ENCODE results near the gene PITPNM3. TPM values are rescaled to one million over a fixed set of nuclear protein-coding genes. Genes with fewer than 3 reads are reported as not detected.

Gene PITPNM3
- total RNA-seq, 5 donors from 2014 or later (not counting 1 experiment from before 2014, with no cell fraction given), result 0.20 to 0.98 (median 0.61) TPM

GRCh38 chr17:6465206-6466003, 91.0 kb downstream of the PITPNM3 start:
- no peaks in the 10 kb centered on the region for H3K36me3 Mint-ChIP-seq
- H3K27ac ChIP-seq (ENCODE audit: low read length), result no peak overlapping the region
- no peak overlapping the region for H3K4me3 ChIP-seq (ENCODE audit: control insufficient read depth in 1 of 2, extremely low read depth in 1 of 2, low read length in 1 of 2)
- POLR2A ChIA-PET, result no interaction called here
- peaks cover 0 to 3% of the 10 kb centered on the region in 2 donors for H3K27me3 Mint-ChIP-seq
- no peaks in the 10 kb centered on the region for H3K9me3 ChIP-seq
- H3K4me1 ChIP-seq (ENCODE audit: control insufficient read depth in 1 of 2, extremely low read depth in 1 of 2, insufficient read depth in 2 of 2, low read length in 2 of 2), result no peaks in the 10 kb centered on the region
- no peaks in the 10 kb centered on the region for H3K36me3 ChIP-seq (ENCODE audit: control insufficient read depth in 2 of 2, extremely low read depth in 1 of 2, insufficient read depth in 1 of 2, low read length in 1 of 2)
- H3K27ac Mint-ChIP-seq, result no peak overlapping the region
- WGBS (ENCODE audit: insufficient coverage), result 84% methylated on average over 14 of the region's 19 CpGs
- ATAC-seq (replicated peaks in 1 of 4) (no peak), DNase-seq (no peak)
- H3K4me1 Mint-ChIP-seq, result peaks cover 0 to 5% (median 5%) of the 10 kb centered on the region in 3 donors
- no peak overlapping the region for H3K4me3 Mint-ChIP-seq
- peaks cover 0 to 17% of the 10 kb centered on the region in 2 experiments for H3K27me3 ChIP-seq (replicated peaks in 1 of 2; ENCODE audit: control insufficient read depth in 2 of 2, extremely low read depth in 1 of 2, insufficient read depth in 2 of 2, low read length in 1 of 2)
- CTCF ChIA-PET, result no interaction called here
- no peaks in the 10 kb centered on the region for H3K9me3 Mint-ChIP-seq

GRCh38 chr17:6464446-6465041, 91.8 kb downstream of the PITPNM3 start:
- ATAC-seq (replicated peaks in 1 of 4) (no peak), DNase-seq (no peak)
- H3K36me3 Mint-ChIP-seq, result no peaks in the 10 kb centered on the region
- H3K9me3 ChIP-seq, result no peaks in the 10 kb centered on the region
- no peaks in the 10 kb centered on the region for H3K4me1 ChIP-seq (ENCODE audit: control insufficient read depth in 1 of 2, extremely low read depth in 1 of 2, insufficient read depth in 2 of 2, low read length in 2 of 2)
- peaks cover 0 to 3% of the 10 kb centered on the region in 2 donors for H3K27me3 Mint-ChIP-seq
- peaks cover 0 to 17% of the 10 kb centered on the region in 2 experiments for H3K27me3 ChIP-seq (replicated peaks in 1 of 2; ENCODE audit: control insufficient read depth in 2 of 2, extremely low read depth in 1 of 2, insufficient read depth in 2 of 2, low read length in 1 of 2)
- H3K4me3 Mint-ChIP-seq, result no peak overlapping the region
- 83% methylated on average over 7 of the region's 14 CpGs for WGBS (ENCODE audit: insufficient coverage)
- H3K27ac ChIP-seq (ENCODE audit: low read length), result no peak overlapping the region
- H3K4me3 ChIP-seq (ENCODE audit: control insufficient read depth in 1 of 2, extremely low read depth in 1 of 2, low read length in 1 of 2), result no peak overlapping the region
- peaks cover 0 to 5% (median 5%) of the 10 kb centered on the region in 3 donors for H3K4me1 Mint-ChIP-seq
- no peaks in the 10 kb centered on the region for H3K9me3 Mint-ChIP-seq
- POLR2A ChIA-PET, result no interaction called here
- no peak overlapping the region for H3K27ac Mint-ChIP-seq
- H3K36me3 ChIP-seq (ENCODE audit: control insufficient read depth in 2 of 2, extremely low read depth in 1 of 2, insufficient read depth in 1 of 2, low read length in 1 of 2), result no peaks in the 10 kb centered on the region
- CTCF ChIA-PET, result no interaction called here

GRCh38 chr17:6463616-6464445, 92.5 kb downstream of the PITPNM3 start:
- Mint-ChIP-seq H3K9me3 (no peaks in the 10 kb centered on the region), H3K4me1 (peaks cover 0 to 5% (median 5%) of the 10 kb centered on the region in 3 donors), H3K36me3 (no peaks in the 10 kb centered on the region), H3K4me3 (no peak overlapping the region), H3K27ac (no peak overlapping the region), H3K27me3 (peaks cover 0 to 3% of the 10 kb centered on the region in 2 donors)
- Histone ChIP-seq H3K36me3 (ENCODE audit: control insufficient read depth in 2 of 2, extremely low read depth in 1 of 2, insufficient read depth in 1 of 2, low read length in 1 of 2) (no peaks in the 10 kb centered on the region), H3K4me1 (ENCODE audit: control insufficient read depth in 1 of 2, extremely low read depth in 1 of 2, insufficient read depth in 2 of 2, low read length in 2 of 2) (no peaks in the 10 kb centered on the region), H3K4me3 (ENCODE audit: control insufficient read depth in 1 of 2, extremely low read depth in 1 of 2, low read length in 1 of 2) (no peak overlapping the region), H3K9me3 (no peaks in the 10 kb centered on the region), H3K27ac (ENCODE audit: low read length) (no peak overlapping the region), H3K27me3 (replicated peaks in 1 of 2; ENCODE audit: control insufficient read depth in 2 of 2, extremely low read depth in 1 of 2, insufficient read depth in 2 of 2, low read length in 1 of 2) (peaks cover 0 to 16% of the 10 kb centered on the region in 2 experiments)
- 87% methylated on average over 23 of the region's 24 CpGs for WGBS (ENCODE audit: insufficient coverage)
- POLR2A ChIA-PET, result no interaction called here
- ATAC-seq (replicated peaks in 1 of 4) (no peak), DNase-seq (no peak)
- CTCF ChIA-PET, result no interaction called here

GRCh38 chr17:6462692-6463091, 93.7 kb downstream of the PITPNM3 start:
- POLR2A ChIA-PET, result interaction anchor here in 1 of 2 donors (0.7 kb wide), 1 partner anchor 22 kb away, joined by 3 read pairs; no protein-coding TSS in a partner anchor
- DNase-seq, result no peak
- Histone ChIP-seq H3K4me1 (ENCODE audit: control insufficient read depth in 1 of 2, extremely low read depth in 1 of 2, insufficient read depth in 2 of 2, low read length in 2 of 2) (no peaks in the 10 kb centered on the region), H3K27ac (ENCODE audit: low read length) (no peak overlapping the region), H3K27me3 (replicated peaks in 1 of 2; ENCODE audit: control insufficient read depth in 2 of 2, extremely low read depth in 1 of 2, insufficient read depth in 2 of 2, low read length in 1 of 2) (peaks cover 0 to 10% of the 10 kb centered on the region in 2 experiments), H3K36me3 (ENCODE audit: control insufficient read depth in 2 of 2, extremely low read depth in 1 of 2, insufficient read depth in 1 of 2, low read length in 1 of 2) (no peaks in the 10 kb centered on the region), H3K4me3 (ENCODE audit: control insufficient read depth in 1 of 2, extremely low read depth in 1 of 2, low read length in 1 of 2) (no peak overlapping the region), H3K9me3 (no peaks in the 10 kb centered on the region)
- no peaks in the 10 kb centered on the region for H3K36me3 Mint-ChIP-seq
- peaks cover 0 to 5% (median 5%) of the 10 kb centered on the region in 3 donors for H3K4me1 Mint-ChIP-seq
- 75% methylated on average over 1 of the region's 2 CpGs for WGBS (ENCODE audit: insufficient coverage)
- peaks cover 0 to 3% of the 10 kb centered on the region in 2 donors for H3K27me3 Mint-ChIP-seq
- H3K4me3 Mint-ChIP-seq, result no peak overlapping the region
- H3K27ac Mint-ChIP-seq, result no peak overlapping the region
- CTCF ChIA-PET, result no interaction called here
- H3K9me3 Mint-ChIP-seq, result no peaks in the 10 kb centered on the region
- no peak for ATAC-seq (replicated peaks in 1 of 4)

- peaks cover 0 to 3% of the 10 kb centered on the region in 2 donors for H3K27me3 Mint-ChIP-seq
- no peak for ATAC-seq (replicated peaks in 1 of 4)
Observed at GRCh38 chr17:6461792-6462524, 94.4 kb downstream of the PITPNM3 start.

GRCh38 chr17:6461246-6461645, 95.1 kb downstream of the PITPNM3 start:
- Histone ChIP-seq H3K4me1 (ENCODE audit: control insufficient read depth in 1 of 2, extremely low read depth in 1 of 2, insufficient read depth in 2 of 2, low read length in 2 of 2) (no peaks in the 10 kb centered on the region), H3K36me3 (ENCODE audit: control insufficient read depth in 2 of 2, extremely low read depth in 1 of 2, insufficient read depth in 1 of 2, low read length in 1 of 2) (no peaks in the 10 kb centered on the region), H3K4me3 (ENCODE audit: control insufficient read depth in 1 of 2, extremely low read depth in 1 of 2, low read length in 1 of 2) (no peak overlapping the region), H3K27ac (ENCODE audit: low read length) (no peak overlapping the region), H3K9me3 (no peaks in the 10 kb centered on the region), H3K27me3 (replicated peaks in 1 of 2; ENCODE audit: control insufficient read depth in 2 of 2, extremely low read depth in 1 of 2, insufficient read depth in 2 of 2, low read length in 1 of 2) (peaks cover 0 to 9% of the 10 kb centered on the region in 2 experiments)
- WGBS (ENCODE audit: insufficient coverage), result 90% methylated on average over 10 of the region's 14 CpGs
- no peaks in the 10 kb centered on the region for H3K9me3 Mint-ChIP-seq
- peaks cover 0 to 3% of the 10 kb centered on the region in 2 donors for H3K27me3 Mint-ChIP-seq
- no peaks in the 10 kb centered on the region for H3K36me3 Mint-ChIP-seq
- no peak for DNase-seq
- no peak for ATAC-seq (replicated peaks in 1 of 4)
- no peak overlapping the region for H3K27ac Mint-ChIP-seq
- no peak overlapping the region for H3K4me3 Mint-ChIP-seq
- CTCF ChIA-PET, result no interaction called here
- POLR2A ChIA-PET, result no interaction called here
- peaks cover 3 to 16% (median 13%) of the 10 kb centered on the region in 3 donors for H3K4me1 Mint-ChIP-seq

More at GRCh38 chr17:6461792-6462524, 94.4 kb downstream of the PITPNM3 start:
- no peaks in the 10 kb centered on the region for H3K36me3 Mint-ChIP-seq
- Histone ChIP-seq H3K27ac (ENCODE audit: low read length) (no peak overlapping the region), H3K9me3 (no peaks in the 10 kb centered on the region), H3K4me3 (ENCODE audit: control insufficient read depth in 1 of 2, extremely low read depth in 1 of 2, low read length in 1 of 2) (no peak overlapping the region), H3K36me3 (ENCODE audit: control insufficient read depth in 2 of 2, extremely low read depth in 1 of 2, insufficient read depth in 1 of 2, low read length in 1 of 2) (no peaks in the 10 kb centered on the region), H3K4me1 (ENCODE audit: control insufficient read depth in 1 of 2, extremely low read depth in 1 of 2, insufficient read depth in 2 of 2, low read length in 2 of 2) (no peaks in the 10 kb centered on the region), H3K27me3 (replicated peaks in 1 of 2; ENCODE audit: control insufficient read depth in 2 of 2, extremely low read depth in 1 of 2, insufficient read depth in 2 of 2, low read length in 1 of 2) (peaks cover 0 to 10% of the 10 kb centered on the region in 2 experiments)
- ChIA-PET CTCF (no interaction called here), POLR2A (interaction anchor here in 1 of 2 donors (0.7 kb wide), 1 partner anchor 23 kb away, joined by 3 read pairs; no protein-coding TSS in a partner anchor)
- H3K4me3 Mint-ChIP-seq, result no peak overlapping the region
- H3K9me3 Mint-ChIP-seq, result no peaks in the 10 kb centered on the region
- no peak for DNase-seq
- H3K27ac Mint-ChIP-seq, result no peak overlapping the region
- 24% methylated on average over 6 of the region's 10 CpGs for WGBS (ENCODE audit: insufficient coverage)
- H3K4me1 Mint-ChIP-seq, result peaks cover 0 to 9% (median 7%) of the 10 kb centered on the region in 3 donors

All from T-cell (primary cell).